ENCODE measurements around the gene DLG2.

The DLG2 gene

DNA sequence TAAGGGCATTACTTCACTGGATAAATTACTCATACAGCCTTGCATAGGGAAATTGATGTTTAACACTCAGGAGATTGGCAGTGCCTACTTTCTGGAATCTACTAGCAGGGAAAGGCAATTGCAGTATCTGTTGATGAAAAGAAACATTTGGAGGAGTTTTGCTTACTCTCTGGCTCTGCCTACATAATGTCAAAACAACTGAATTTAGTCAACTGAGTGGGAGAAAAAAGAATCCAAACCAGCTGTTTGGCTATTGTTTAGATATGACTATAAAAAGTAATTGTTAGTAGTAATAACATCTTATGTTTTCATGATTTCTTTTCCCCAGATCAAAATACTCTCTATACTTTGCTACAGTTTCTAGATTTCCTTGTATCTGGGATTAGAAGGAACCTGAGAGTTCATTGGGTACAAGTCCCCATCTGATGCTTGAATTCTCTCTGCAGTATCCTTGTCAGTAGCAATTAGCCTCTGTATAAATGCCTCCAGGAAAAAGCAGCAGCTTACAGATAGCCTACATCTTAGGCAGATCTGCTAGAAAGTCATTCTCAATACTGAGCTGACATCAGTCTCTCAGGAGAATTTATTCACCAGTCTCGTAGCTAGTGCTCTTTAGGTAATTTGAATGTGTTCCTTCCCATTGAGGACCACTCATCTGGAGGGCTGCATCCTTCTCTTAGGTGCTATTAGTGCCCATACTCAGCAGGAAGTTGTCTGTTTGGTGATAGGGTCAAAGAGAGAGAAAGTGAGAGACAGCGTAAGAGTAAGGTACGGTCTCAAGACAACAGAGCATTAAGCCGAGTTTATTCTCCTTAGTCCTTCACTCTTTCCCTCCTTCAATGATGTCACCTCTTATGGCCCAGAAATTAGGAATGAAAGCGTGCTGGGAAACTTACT, 2155.1 kb downstream of the DLG2 start:
- TF ChIP-seq, protein P1, sequence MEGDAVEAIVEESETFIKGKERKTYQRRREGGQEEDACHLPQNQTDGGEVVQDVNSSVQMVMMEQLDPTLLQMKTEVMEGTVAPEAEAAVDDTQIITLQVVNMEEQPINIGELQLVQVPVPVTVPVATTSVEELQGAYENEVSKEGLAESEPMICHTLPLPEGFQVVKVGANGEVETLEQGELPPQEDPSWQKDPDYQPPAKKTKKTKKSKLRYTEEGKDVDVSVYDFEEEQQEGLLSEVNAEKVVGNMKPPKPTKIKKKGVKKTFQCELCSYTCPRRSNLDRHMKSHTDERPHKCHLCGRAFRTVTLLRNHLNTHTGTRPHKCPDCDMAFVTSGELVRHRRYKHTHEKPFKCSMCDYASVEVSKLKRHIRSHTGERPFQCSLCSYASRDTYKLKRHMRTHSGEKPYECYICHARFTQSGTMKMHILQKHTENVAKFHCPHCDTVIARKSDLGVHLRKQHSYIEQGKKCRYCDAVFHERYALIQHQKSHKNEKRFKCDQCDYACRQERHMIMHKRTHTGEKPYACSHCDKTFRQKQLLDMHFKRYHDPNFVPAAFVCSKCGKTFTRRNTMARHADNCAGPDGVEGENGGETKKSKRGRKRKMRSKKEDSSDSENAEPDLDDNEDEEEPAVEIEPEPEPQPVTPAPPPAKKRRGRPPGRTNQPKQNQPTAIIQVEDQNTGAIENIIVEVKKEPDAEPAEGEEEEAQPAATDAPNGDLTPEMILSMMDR (IDR thresholded peaks at IDR 0.05), result no peak

GRCh38 chr11:83467837-83468236, 2159.3 kb downstream of the DLG2 start:
- TF ChIP-seq, protein P1 (IDR thresholded peaks at IDR 0.05), result no peak

GRCh38 chr11:83464160-83464944, 2162.8 kb downstream of the DLG2 start:
- TF ChIP-seq, protein P1 (IDR thresholded peaks at IDR 0.05), result no peak

GRCh38 chr11:83459798-83460197, 2167.3 kb downstream of the DLG2 start:
- TF ChIP-seq, protein P1 (IDR thresholded peaks at IDR 0.05), result no peak

- TF ChIP-seq, protein P1 (IDR thresholded peaks at IDR 0.05), result no peak
Measured at GRCh38 chr11:83456566-83456965, 2170.6 kb downstream of the DLG2 start.

GRCh38 chr11:83456075-83456474, 2171.1 kb downstream of the DLG2 start:
- TF ChIP-seq, protein P1 (IDR thresholded peaks at IDR 0.05), result no peak

DNA sequence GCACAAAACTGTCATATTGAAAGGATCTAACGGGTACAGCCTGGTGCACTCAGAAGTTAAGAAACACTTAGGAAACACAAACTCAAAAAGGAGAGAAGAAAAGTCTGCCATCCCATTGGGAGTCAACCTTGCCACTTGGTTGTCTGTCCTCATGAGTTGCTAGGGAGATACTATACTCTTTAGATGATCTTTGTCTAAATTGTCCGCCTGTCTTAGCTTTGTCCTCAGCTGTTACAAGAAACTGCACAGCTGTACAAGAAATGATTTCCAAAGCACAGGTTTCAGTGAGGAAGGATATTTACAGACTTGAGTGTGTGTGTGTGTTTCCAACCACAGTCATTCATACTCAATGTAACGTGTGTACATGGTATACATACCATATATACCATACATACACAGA, 2171.8 kb downstream of the DLG2 start:
- TF ChIP-seq, protein P1 (IDR thresholded peaks at IDR 0.05), result no peak

Measured in LNCAP (cell line).